H7 (cell line): ENCODE measurements around the gene TTYH2. TPM values are rescaled to one million over a fixed set of nuclear protein-coding genes. Genes with fewer than 3 reads are reported as not detected.

Experiments
- DNase-seq: peaks from one replicate; pipeline ENCODE4 v3.0.0; 2012
- H3K27me3 ChIP-seq: 2 replicates; pipeline ENCODE4 v1.6.0; 2011; ENCODE audit warnings: mild to moderate bottlenecking, low read length; ENCODE audit not compliant: control insufficient read depth, insufficient read depth
- H3K36me3 ChIP-seq: replicated peaks from 2 replicates; pipeline ENCODE4 v1.5.1; 2011; ENCODE audit warnings: low read length; ENCODE audit not compliant: control insufficient read depth, insufficient read depth
- H3K4me3 ChIP-seq: 2 replicates; pipeline ENCODE4 v1.5.1; 2011; ENCODE audit warnings: low read depth, mild to moderate bottlenecking, control low read depth, low read length, moderate library complexity; ENCODE audit not compliant: insufficient read depth
- total RNA-seq: library from RNA; depleted of rRNA; stranded (reverse); fragments of >200 nt; shearing (Covaris generic); gene quantifications from 2 replicates; pipeline ENCODE4 v1.2.3, GENCODE V29; 2014; rRNA removed

Gene TTYH2, protein sequence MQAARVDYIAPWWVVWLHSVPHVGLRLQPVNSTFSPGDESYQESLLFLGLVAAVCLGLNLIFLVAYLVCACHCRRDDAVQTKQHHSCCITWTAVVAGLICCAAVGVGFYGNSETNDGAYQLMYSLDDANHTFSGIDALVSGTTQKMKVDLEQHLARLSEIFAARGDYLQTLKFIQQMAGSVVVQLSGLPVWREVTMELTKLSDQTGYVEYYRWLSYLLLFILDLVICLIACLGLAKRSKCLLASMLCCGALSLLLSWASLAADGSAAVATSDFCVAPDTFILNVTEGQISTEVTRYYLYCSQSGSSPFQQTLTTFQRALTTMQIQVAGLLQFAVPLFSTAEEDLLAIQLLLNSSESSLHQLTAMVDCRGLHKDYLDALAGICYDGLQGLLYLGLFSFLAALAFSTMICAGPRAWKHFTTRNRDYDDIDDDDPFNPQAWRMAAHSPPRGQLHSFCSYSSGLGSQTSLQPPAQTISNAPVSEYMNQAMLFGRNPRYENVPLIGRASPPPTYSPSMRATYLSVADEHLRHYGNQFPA
- total RNA-seq = 2.5 and 7.4 TPM in 2 replicates

DNA sequence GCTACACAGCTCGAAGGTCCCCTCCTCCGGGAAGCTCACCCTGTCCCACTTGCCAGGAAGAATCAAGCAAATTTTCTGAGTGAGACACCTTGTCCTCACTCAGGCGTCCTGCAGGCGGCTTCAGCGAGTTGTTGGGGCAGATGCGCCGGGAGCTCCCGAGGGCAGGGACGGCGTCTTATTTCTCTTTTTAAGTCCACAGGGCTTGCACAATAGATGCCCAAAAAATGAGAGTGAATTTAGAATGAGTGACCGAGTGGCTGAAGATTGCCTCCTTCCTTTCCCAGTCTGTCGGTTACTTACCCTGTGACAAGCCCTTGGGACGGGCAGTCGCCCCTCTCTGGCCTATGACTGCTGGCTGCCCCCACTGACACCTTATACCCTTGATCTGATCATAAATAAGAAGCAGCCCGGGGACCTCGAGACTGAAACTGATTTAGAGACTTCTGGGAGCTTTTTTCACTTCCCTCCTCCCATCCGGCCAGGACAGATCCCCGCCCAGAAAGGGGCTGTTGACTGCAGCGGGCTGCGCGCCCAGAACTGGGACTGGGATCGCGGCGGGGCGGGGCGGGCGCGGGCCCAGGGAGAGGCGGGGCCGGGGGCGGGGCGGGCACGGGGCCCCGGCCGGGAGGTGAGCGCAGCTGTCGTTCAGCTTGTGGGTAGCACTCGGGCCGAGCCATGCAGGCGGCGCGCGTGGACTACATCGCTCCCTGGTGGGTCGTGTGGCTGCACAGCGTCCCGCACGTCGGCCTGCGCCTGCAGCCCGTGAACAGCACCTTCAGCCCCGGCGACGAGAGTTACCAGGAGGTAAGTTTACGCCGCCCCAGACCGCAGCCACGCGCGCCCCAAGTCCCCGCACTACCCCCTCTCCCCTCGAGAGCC is at the start of gene TTYH2:
Gene TTYH2 (plus strand): TSS at position 659 of the 879 bp plus-strand sequence. CDS start 17 bp downstream, at position 676.
- Histone ChIP-seq H3K36me3 (peaks cover 10% of the 10 kb centered on the region), H3K4me3 (peak within 1 kb of the TSS; percentile 70), H3K27me3 (peaks cover 19% of the 10 kb centered on the region)
- DNase-seq = peak; percentile 96

DNA sequence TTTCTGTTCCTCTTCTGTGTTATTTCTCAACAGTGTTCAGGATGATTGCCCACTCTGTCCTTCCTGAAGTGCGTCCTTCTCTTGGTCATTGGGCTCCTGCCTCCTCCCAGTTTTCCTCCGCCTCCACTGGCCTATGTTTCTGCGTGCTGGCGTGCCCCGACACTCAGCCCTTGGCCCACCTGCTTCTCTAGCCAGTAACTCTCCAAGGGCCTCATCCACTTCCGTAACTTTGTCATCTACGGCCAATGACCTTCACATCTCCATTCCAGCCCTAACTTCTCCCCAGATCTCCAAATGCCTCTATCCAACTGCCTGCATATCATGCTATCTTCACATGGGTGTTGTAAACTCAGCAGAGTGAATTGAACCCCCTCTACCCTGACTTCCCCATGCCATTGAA is 49.5 kb upstream of the TTYH2 start:
- no peak for DNase-seq
- H3K4me3 ChIP-seq = no peak overlapping the region
- no peaks in the 10 kb centered on the region for H3K36me3 ChIP-seq
- H3K27me3 ChIP-seq = no peaks in the 10 kb centered on the region

DNA sequence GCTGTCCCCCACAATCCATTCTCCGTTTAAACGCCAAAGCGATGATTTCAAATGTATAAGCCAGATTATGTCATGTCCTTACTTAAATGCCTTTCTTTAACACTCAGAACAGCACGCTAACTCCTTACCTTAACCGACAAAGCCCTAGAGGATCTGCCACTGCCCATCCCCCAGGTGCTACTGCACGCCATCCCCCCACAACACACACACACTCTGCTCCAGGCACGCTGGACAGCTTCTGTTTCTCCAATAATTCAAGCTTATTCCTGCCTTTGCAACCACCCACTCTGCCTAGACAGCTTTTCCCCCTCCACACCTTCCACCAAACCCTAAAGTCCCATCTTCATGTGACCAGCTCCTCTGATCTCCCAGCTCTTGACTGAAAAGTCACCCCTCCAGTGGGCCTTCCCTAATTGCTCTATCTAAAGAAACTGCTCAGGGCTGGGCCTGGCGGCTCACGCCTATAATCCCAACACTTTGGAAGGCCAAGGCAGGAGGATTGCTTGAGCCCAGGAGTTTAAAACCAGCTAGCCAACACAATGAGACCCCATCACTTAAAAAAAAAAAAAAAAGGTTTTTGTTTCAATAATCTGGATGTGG is 48.8 kb upstream of the TTYH2 start:
- no peak overlapping the region for H3K4me3 ChIP-seq
- H3K27me3 ChIP-seq = no peaks in the 10 kb centered on the region
- H3K36me3 ChIP-seq = no peaks in the 10 kb centered on the region
- no peak for DNase-seq

DNA sequence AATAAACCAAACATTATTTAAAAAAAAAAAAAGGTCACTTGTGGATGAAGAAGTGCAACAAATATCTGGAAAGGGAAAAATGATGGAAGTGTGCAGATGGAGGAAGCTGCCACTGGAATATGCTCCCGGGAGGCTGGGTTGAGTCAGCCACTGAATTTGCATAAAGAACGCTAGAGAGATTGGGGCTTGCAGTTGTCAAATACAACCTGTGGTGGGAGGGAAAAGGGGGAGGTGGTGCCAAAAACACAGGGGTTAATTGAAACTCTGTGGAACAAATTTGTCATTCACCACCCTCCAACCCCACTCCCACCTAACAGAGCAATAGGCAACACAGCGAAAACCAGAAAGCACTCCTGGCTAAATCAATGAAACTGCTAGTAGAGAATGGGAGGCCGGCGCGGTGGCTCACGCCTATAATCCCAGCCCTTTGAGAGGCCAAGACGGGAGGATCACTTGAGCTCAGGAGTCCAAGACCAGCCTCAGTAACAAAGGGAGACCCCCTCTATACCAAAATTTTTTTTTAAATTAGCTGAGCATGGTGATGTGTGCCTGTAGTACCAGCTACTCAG is 47.5 kb upstream of the TTYH2 start:
- DNase-seq = peak; percentile 10
- Histone ChIP-seq H3K36me3 (no peaks in the 10 kb centered on the region), H3K4me3 (no peak overlapping the region), H3K27me3 (no peaks in the 10 kb centered on the region)

DNA sequence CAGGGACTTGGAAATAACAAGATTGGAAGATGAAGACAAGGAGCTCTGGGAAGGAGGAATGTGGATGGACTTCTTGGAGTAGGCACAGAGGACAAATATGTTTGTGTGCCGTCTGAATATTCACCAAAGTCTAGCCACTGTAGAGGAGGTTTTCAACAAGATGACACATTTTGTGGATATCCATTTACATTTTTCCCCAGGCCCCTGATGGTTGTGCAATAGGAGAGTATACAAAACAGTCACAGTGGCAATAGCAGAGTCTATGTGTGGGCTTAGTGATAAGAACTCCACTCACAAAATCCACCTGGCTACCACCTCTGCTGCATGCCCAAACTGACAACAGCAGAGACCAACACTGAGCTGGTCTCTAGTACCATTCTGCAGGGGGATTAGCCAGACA is 42.4 kb upstream of the TTYH2 start:
- H3K27me3 ChIP-seq = no peaks in the 10 kb centered on the region
- H3K4me3 ChIP-seq = no peak overlapping the region
- no peak for DNase-seq
- H3K36me3 ChIP-seq = no peaks in the 10 kb centered on the region

DNA sequence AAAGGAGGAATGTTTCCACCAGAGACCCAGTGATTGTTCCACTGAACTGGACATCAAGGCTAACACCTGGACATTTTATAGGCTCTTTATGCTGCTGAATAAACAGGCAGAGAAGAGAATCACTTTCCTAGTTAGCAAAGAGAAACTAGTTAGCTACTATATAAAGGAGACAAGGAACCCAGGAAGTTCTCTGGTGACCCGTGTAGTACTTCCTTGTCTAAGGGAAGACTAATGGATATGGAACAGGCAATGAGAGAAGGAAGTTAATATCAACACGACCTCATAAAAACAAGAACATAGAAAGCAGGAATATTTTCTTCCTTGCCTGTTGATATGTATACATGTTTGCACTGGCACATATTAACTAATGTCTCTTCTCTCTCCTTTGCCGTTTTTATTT is 40.7 kb upstream of the TTYH2 start:
- Histone ChIP-seq H3K27me3 (no peaks in the 10 kb centered on the region), H3K36me3 (no peaks in the 10 kb centered on the region), H3K4me3 (no peak overlapping the region)
- no peak for DNase-seq

DNA sequence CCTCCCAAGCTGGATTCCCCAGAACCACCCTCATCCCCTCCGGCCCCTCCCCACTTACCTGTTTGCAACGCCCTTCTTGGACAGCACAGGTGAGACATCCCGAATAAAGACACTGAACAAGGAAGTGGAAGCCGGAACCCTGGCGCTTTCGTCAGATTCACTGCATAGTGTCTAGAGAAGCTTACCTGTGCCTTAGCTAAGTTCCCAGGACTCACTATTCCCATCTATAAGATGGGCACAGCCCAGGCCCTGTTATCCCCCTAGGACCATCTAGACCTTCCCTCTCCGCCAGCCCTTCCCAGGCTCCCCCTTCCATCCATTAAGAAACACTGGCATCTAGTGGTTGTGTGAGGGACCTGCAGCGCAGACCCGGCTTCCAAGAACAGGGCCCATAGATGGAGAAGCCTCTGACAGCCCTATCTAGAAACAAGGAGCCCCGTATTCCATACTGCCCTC is 36.8 kb upstream of the TTYH2 start:
- H3K36me3 ChIP-seq = no peaks in the 10 kb centered on the region
- peak; percentile 86 for DNase-seq
- H3K4me3 ChIP-seq = no peak overlapping the region
- no peaks in the 10 kb centered on the region; the same call in 1 of the 2 replicates for H3K27me3 ChIP-seq

DNA sequence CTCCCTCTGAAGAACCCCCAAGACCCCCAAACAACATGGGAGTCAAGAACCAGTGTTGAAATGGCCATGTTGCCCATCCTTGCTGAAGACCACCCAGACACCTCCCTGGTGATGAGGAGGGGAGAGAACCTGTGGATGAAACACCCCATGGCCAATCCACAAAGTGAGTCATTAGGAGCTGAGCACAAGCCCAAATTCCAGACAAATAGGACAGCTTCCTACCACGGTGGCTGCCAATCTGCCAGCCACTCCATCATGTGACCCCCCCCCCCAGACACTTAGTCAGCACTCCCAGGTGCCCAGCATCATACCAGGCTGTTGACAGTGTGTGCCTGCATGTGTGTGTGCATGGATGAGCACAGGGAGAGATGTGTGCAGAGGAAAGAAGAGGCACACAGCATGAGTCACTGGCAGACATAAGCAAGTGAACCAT is 36.3 kb upstream of the TTYH2 start:
- DNase-seq = peak; percentile 9
- Histone ChIP-seq H3K27me3 (no peaks in the 10 kb centered on the region; the same call in 1 of the 2 replicates), H3K4me3 (no peak overlapping the region), H3K36me3 (no peaks in the 10 kb centered on the region)

DNA sequence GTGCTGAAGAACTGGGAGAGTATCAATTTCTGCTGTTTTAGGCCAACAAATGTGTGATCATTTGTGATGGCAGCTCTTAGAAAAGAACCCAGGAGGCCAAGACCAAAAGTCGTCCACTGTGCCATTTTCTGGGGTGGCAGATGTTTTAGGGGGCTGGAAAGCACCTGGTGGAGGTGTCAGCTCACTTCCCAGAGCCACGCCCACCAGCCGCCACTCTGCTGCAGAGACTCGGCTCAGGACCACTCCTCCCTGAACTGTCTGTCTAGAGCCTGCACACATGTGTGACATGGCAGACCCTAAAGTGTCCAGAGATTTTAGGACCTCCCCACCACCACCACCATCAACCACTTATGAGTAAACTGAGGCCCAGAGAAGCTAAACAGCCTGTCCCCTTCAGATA is 33.8 kb upstream of the TTYH2 start:
- DNase-seq = peak; percentile 12
- no peaks in the 10 kb centered on the region for H3K36me3 ChIP-seq
- no peaks in the 10 kb centered on the region; the same call in 1 of the 2 replicates for H3K27me3 ChIP-seq
- H3K4me3 ChIP-seq = no peak overlapping the region

DNA sequence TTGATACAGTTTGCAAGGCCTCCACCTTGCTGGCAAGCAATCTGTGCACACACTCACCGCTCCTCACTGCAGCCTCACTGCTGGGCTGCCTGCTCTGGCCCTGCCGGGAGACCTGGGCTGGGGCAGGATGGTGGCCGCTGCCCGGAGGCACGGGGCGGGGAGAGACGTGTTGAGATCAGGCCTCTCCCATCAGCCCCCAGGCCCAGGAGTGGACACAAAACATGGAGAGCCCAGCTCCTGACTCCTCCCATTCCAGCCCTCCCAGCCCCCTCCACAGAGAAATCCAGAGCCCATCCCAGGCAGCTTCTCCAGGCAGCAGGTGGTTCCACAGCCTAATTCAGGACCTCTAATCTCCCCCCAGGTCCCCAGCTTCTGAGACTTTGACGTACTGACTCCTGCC is 33.0 kb upstream of the TTYH2 start:
- Histone ChIP-seq H3K36me3 (no peaks in the 10 kb centered on the region), H3K4me3 (no peak overlapping the region), H3K27me3 (no peaks in the 10 kb centered on the region; the same call in 1 of the 2 replicates)
- peak; percentile 61 for DNase-seq

DNA sequence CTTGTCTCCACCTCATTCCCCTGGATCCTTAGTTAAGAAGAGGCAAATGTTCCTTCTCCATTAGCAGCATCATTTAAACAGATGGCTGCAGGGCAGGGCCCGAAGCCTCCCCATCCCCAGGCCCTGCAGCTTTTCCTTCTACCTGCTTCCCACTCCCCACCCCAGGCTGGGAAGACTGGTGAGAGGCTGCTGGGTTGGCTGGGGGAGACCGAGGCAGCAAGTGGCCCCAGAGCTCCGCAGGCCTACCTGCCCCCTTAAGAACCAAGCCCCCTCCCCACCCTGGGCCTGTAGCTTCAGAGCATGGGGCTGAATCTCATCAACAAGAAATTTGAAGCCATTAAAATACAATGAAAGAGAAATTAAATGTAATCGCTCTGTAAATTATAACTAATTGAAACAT is 32.0 kb upstream of the TTYH2 start:
- peak; percentile 18 for DNase-seq
- Histone ChIP-seq H3K36me3 (no peaks in the 10 kb centered on the region), H3K4me3 (no peak overlapping the region), H3K27me3 (no peaks in the 10 kb centered on the region; the same call in 1 of the 2 replicates)

DNA sequence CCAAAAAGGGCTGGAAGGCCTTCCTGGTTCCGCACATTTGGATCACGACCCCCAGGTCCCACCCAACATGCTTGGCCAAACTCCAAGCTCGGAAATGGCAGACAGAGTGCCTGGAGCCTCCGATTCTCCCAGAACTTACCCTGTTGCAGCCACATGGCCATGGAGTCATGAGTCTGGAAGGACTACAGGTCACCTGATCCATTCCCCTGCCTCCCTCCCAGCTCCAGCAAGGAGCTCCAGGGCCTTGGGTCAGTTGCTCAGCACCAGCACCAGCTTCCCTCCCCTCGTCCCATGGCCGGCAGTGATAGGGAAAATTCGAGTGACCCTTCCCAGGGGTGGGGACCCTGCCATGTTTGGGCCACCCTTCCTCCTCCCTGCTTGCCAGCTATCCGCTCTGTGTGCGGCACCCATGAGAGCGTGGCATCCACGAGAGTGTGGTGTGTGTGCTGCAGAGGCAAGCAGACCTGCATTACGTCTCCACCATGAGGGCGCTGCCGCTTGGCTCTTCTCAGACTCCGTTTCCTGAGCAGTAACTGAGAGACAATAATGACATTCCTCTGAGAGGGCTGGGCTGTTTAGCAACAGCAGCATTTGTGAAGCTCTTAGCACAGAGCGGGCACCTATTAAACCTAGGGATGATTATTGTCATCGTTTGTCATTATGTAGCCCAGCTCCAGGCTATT is 31.2 kb upstream of the TTYH2 start:
- Histone ChIP-seq H3K36me3 (no peaks in the 10 kb centered on the region), H3K27me3 (no peaks in the 10 kb centered on the region; the same call in 1 of the 2 replicates), H3K4me3 (no peak overlapping the region)
- peak; percentile 34 for DNase-seq

DNA sequence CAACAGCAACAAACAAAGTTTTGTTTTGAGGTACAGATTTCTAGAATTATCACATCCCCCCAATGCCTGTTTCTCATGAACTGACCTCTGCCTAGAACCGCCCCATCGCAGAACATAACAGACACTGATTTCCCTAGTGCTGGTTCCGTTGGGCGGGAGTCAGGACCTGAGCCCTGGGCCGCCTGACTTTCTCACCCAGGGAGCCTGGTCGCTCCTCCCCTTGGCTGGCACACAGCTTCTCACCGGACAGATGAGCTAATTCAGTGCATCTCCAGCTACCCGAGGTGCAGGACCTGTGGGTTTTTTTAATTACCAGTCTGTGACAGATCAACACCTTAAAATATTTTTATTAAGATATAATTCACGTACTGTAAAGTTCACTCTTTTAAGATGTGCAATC is 30.0 kb upstream of the TTYH2 start:
- H3K27me3 ChIP-seq = no peaks in the 10 kb centered on the region
- H3K36me3 ChIP-seq = no peaks in the 10 kb centered on the region
- DNase-seq = peak; percentile 35
- H3K4me3 ChIP-seq = no peak overlapping the region
